ENCODE data around the gene TSPAN32. TPM values are rescaled to one million over a fixed set of nuclear protein-coding genes. Genes with fewer than 3 reads are reported as not detected.

TSPAN32 gene
- total RNA-seq, 1 donor from 2014 or later = 1.9 TPM

GRCh38 chr11:2325719-2326118, 23.9 kb downstream of the TSPAN32 start:
- Histone ChIP-seq H3K36me3 (no peaks in the 10 kb centered on the region), H3K27ac (no peak overlapping the region), H3K4me3 (no peak overlapping the region), H3K4me1 (no peaks in the 10 kb centered on the region), H3K27me3 (no peaks in the 10 kb centered on the region), H3K9me3 (no peaks in the 10 kb centered on the region)
- no peak for DNase-seq (ENCODE audit: low spot score in 2 of 2)
- TF ChIP-seq CTCF (IDR thresholded peaks at IDR 0.05) = no peak
- intact Hi-C loops (cut with DNase I) = no loop called here

- no peaks in the 10 kb centered on the region for H3K27me3 ChIP-seq
- H3K4me1 ChIP-seq = no peaks in the 10 kb centered on the region
- no peak overlapping the region for H3K27ac ChIP-seq
- no peak for TF ChIP-seq CTCF (IDR thresholded peaks at IDR 0.05)
- DNase-seq (ENCODE audit: low spot score in 2 of 2) = no peak
- no peak overlapping the region for H3K4me3 ChIP-seq
- no peaks in the 10 kb centered on the region for H3K9me3 ChIP-seq
- no peaks in the 10 kb centered on the region for H3K36me3 ChIP-seq
- intact Hi-C loops (cut with DNase I) = no loop called here
Observed at GRCh38 chr11:2327032-2327431, 25.2 kb downstream of the TSPAN32 start.

GRCh38 chr11:2328021-2328420, 26.2 kb downstream of the TSPAN32 start:
- DNase-seq (ENCODE audit: low spot score in 2 of 2) = no peak
- no peaks in the 10 kb centered on the region for H3K9me3 ChIP-seq
- H3K4me1 ChIP-seq = no peaks in the 10 kb centered on the region
- intact Hi-C loops (cut with DNase I) = no loop called here
- H3K27me3 ChIP-seq = no peaks in the 10 kb centered on the region
- TF ChIP-seq CTCF (IDR thresholded peaks at IDR 0.05) = no peak
- no peak overlapping the region for H3K27ac ChIP-seq
- H3K36me3 ChIP-seq = no peaks in the 10 kb centered on the region
- no peak overlapping the region for H3K4me3 ChIP-seq

- Histone ChIP-seq H3K27ac (no peak overlapping the region), H3K4me1 (no peaks in the 10 kb centered on the region), H3K36me3 (no peaks in the 10 kb centered on the region), H3K4me3 (no peak overlapping the region), H3K9me3 (no peaks in the 10 kb centered on the region), H3K27me3 (no peaks in the 10 kb centered on the region)
- TF ChIP-seq CTCF (IDR thresholded peaks at IDR 0.05) = no peak
- DNase-seq (ENCODE audit: low spot score in 2 of 2) = peak in 1 of 2 donors; percentile 50
- intact Hi-C loops (cut with DNase I) = no loop called here
Observed at GRCh38 chr11:2328656-2329354, 27.0 kb downstream of the TSPAN32 start.

GRCh38 chr11:2329551-2329950, 27.7 kb downstream of the TSPAN32 start:
- Histone ChIP-seq H3K36me3 (no peaks in the 10 kb centered on the region), H3K27me3 (no peaks in the 10 kb centered on the region), H3K27ac (no peak overlapping the region), H3K4me3 (no peak overlapping the region), H3K9me3 (no peaks in the 10 kb centered on the region), H3K4me1 (no peaks in the 10 kb centered on the region)
- no peak for TF ChIP-seq CTCF (IDR thresholded peaks at IDR 0.05)
- DNase-seq (ENCODE audit: low spot score in 2 of 2) = no peak
- intact Hi-C loops (cut with DNase I) = no loop called here

- no peak for TF ChIP-seq CTCF (IDR thresholded peaks at IDR 0.05)
- no peaks in the 10 kb centered on the region for H3K27me3 ChIP-seq
- H3K4me1 ChIP-seq = no peaks in the 10 kb centered on the region
- no peak overlapping the region for H3K4me3 ChIP-seq
- intact Hi-C loops (cut with DNase I) = no loop called here
- no peak for DNase-seq (ENCODE audit: low spot score in 2 of 2)
- no peaks in the 10 kb centered on the region for H3K36me3 ChIP-seq
- H3K9me3 ChIP-seq = no peaks in the 10 kb centered on the region
- no peak overlapping the region for H3K27ac ChIP-seq
Observed at GRCh38 chr11:2330696-2331095, 28.9 kb downstream of the TSPAN32 start.

All from ascending aorta (tissue), 2 donors.